HG03354 (cell line): Measurements from ENCODE around the gene NEAT1.
A peak's percentile ranks its signal among the peaks of the same experiment; 100 is the strongest.

ENCODE experiments used
- ATAC-seq: cut with Tn5 transposase; IDR thresholded peaks from one replicate; pipeline ENCODE4 v1.9.1; 2021; ENCODE audit warnings: mild to moderate bottlenecking; ENCODE audit not compliant: unreplicated experiment, poor library complexity, severe bottlenecking

The NEAT1 gene

DNA sequence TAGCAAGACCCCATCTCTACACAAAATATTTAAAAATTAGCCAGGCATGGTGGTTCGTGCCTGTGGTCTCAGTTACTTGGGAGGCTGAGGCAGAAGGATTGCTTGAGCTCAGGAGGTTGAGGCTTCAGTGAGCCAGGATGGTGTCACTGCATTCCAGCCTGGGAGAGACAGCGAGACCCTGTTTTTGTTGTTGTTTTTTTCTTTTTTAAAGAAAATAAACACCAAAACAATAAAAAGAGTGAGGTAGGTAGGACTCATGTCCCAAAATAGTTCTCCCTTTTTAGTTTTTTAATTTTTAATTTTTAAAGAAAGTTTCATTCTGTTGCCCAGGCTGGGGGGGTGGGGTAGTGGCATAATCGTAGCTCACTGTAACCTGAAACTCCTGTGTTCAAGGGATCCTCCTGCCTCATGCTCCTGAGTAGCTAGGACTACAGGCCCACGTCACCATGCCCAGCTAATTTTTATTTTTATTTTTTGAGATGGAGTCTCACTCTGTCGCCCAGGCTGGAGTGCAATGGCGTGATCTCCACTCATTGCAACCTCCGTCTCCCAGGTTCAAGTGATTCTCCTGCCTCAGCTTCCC lies 50.8 kb downstream of the NEAT1 start:
- no peak for ATAC-seq

DNA sequence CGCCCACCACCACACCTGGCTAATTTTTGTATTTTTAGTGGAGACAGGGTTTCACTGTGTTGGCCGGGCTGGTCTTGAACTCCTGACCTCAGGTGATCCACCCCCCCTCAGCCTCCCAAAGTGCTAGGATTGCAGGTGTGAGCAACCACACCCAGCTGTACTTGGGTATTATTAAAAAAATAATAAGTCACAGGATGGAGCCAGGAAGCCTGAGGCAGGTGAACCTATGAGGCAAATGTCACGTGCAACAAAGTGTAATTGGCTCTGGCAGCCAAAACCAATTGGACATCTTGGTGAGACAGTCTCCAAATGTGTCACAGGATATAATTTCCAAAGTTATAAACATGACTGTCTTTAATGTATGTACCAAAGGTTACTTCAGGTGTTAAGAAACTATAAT lies 52.3 kb downstream of the NEAT1 start:
- ATAC-seq, result no peak

DNA sequence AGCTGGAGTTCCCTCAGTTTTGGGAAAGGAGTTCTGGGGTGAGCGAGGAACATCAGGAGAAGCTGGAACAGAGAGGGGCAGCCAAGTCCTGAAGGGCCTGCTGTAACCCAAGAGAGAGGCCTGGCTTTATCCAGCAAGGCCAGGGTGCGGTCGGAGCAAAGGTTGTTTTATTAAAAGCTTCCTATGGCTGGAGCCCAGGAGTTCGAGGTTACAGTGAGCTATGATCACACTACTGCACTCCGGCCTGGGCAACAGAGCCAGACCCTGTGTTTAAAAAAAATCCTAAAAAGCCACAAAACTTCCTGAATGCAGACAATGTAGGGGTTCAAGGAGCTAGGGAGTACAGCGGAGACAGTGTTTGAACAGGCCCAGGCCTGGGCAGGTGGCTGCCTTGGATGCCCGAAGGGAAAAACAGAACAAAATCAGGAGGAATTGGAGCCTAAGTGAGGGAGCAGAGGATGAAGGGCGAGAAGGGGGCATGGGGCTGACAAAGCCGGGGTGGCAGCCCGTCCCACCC lies 54.1 kb downstream of the NEAT1 start:
- no peak for ATAC-seq

DNA sequence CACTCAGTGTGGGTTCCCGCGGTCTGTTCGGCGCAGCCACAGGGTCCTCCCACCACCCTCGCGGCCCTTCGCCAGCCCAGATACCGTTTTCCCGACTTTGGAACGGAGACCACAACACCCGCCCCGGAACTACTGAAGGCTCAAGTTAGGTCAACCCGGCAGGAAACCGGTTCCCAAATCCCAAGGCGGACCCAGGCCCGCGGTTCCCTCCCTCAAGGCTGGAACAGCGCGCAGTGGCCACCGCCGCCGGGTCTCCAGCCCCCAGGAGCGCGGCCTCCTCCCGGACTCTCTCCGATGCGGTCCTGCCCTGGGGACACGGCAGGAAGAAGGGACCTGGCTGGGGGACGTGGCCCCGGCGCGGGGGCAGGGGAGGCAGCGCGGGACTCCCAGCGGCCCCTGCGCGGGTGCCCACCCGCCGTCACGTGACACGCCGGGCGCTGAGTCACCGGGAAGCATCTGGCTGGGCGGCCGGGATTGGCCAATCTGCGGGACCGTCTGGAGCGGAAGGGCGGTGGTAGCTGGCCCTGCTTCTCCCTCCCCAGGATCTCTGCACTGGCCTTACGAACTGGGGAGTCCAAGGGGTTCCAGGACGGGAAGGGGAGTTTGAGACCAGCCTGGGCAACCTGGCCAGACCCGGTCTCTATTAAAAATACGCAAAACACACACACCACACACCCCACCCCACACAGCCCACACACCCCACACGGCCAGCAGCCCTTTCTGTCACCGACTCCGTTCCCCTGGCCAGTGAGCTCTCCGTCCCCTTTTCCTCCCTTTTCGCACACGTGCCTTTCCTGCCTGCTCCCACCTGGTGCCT lies 54.8 kb downstream of the NEAT1 start:
- ATAC-seq, result peak; percentile 79

DNA sequence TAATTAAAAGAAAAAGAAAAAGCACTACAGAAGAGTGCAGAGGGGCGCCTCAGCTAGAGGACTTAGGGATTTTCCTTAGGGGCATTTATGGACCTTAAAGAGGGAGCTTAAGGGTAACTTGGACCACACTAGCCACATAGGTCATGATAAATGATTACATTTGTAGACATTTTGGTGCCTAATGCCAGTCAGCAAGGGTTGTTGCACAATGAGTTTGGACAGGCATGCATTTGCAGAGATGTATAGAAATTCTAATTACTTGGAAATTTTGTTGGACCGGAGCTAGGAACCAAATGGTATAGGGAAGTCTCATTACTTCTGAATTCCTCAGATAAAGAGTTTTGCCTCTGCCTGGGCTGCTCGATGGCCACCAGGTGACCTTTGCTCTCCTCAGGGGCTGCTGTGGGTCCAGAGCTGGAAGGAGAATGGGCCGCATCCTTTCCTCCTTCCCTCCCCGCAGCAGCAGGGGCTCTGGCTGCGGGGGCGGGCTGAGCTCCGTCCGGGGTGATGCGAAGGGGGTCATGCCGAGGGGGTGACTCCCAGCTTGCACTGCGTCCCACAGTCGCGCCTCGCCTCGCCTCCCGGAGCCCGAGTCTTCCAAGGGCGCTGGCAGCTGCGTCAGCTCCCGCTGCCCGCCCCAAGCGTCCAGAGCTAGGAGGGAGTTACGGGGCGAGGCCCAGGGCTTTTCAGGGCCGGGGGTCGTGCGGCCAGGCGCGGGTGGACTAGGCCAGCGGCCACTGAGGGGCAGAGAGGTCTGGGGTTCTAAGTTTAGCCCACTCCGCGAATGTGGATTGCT lies 56.0 kb downstream of the NEAT1 start:
- ATAC-seq, result no peak

DNA sequence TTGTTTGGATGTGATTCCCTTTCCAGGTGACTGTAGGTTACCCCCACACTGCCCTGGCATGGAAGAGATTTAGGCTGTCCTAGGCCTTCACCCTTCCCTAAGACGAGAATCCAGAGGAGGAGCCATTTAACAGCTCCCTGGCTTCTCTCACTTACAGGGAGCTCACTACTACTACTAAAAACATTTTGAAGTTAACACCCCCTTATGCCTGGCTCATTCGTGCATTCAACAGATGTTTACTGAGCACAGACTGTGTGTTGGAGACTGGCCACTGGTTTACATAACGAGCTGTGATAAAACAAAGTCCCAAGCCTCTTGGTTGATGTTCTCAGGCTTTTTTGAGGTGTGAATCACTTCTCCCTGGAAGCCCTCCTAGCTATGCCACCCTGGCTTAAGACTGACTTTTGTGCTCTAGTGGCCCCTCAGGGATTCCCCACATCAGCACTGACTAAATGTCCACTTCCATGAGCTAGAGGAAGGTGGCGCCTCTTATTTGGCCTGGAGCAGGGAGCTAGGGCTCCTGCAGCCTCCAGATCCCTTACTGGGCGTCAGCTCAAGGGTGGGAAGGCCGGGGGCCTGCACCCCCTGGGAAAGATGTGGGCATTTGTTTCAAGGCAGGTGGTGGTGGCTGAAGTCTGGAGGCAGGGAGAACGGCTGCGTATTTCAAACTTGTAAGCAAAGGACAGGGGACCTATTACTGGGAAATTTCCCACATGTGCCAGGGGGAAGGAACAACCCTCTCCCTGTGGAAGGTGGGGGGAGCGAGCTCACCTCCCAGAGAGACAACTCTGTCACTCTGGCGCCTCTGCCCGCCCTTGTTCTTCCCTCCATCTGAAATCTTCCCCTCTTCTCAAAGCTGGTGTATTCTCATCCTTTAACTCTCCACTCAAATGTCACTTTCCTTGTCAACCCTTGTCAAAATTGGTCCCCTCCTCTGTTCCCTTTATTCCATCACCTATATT lies 56.9 kb downstream of the NEAT1 start:
- no peak for ATAC-seq

DNA sequence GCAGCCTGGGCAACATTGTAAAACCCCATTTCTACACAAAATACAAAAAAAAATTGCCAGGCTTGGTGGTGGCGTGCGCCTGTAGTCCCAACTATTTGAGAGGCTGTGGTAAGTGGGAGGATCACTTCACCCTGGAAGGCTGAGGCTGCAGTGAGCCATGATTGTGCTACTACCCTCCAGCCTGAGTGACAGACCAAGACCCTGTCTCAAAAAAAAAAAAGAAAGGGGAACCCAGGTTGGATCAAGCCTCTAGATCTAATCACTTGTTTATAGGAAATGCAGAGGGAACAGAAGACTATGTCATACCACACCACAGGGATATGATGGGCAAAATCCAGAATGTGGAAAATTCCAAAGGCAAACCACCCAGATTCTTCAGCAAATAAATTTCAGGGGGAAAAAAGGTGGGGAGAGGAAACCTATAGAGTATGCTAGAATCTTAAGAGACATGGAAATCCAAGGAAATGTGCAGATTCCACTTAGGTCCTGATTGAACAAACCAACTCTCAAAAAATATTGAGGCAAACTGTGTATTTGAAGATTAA lies 59.8 kb downstream of the NEAT1 start:
- no peak for ATAC-seq

DNA sequence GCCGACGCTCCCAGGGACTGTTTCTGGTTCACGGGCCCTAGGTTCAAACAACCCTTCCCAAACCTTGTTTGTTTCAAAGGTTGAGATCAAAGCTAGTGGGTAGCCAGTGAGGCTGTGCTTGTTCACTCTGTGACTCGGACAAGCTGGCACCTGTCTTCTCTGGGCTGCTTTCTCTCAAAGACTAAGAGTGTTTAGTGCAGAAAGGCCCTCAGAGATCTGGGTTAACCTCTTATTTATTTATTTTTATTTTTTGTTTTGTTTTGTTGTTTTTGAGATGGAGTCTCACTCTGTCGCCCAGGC lies 63.3 kb downstream of the NEAT1 start:
- no peak for ATAC-seq

DNA sequence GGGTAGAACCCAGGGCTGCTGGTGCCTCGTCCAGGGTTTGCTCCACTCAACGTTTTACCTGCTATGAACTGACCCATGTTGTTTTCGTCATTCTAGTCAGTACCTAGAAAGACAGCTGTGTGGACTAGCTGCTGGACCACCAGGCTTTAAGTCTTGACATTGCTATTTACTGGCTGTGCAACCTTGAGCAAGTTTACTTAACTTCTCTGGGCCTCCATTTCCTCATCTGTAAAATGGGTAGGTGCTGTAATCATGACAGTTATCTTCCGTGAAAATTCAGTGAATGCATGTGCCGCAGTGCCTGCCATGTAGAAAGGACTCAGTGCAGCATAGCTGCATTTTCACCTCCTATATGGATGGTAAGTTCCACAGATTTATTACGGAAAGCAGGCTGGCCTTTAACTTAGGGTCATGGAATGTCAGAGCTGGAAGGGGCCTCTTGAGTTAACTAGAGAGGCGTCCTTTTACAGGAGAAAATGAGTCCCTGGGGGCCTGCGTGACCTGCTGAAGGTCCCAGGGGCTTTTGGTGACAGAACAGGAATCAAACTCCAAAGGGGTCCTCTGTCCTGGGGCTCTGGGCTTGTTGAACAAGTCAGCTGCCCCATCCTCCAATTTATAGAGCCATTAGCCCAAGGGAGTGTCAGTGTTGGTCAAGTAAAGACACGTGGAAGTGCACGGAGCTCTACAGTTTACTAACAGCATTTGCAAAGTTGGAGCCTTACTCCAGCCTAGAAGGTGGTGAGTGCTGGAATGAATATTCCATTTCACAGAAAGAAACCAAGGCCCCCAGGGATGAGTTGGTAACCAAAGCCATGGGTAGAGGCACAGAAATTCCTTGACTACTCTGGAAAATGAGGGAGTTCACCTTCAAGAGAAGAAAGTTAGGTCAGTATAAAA lies 64.2 kb downstream of the NEAT1 start:
- no peak for ATAC-seq

DNA sequence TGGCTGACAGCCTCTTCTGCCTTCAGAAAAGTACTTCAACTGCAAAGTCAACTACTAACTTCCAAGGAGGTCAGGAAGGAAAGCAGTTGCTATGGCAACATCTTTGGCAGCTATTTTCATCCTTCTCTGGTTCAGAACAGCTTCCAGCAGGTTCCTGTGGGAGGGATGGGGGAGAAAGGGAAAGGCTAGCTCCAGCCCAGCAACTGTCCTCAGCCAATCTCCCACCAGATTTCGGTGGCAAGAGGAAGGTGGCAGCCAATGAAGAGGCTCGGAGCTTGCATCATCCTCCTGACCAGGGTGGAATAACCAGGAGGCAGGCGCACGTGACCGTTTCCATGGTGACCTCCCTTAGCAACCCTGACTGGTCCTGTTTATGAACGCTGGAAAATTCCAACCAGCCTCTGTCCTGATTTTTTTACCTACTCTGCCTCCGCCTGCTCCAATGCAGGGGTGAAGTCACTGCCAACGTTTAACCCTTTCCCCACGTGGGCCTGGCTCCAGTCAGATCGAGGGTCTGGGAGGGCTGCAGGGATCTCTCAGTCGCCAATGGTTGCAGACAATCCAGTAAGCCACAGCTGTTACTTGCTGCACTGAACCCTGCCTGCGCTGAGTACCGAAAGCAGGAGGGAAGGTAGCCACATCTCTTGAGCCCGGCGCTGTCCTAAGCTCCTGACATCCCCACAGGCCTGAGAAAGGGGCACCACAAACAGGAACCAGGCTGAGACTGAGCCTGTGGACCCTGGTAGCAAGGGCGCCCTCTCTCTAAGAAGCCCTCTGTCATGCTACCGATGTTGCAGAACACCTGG lies 65.1 kb downstream of the NEAT1 start:
- peak; percentile 70 for ATAC-seq

DNA sequence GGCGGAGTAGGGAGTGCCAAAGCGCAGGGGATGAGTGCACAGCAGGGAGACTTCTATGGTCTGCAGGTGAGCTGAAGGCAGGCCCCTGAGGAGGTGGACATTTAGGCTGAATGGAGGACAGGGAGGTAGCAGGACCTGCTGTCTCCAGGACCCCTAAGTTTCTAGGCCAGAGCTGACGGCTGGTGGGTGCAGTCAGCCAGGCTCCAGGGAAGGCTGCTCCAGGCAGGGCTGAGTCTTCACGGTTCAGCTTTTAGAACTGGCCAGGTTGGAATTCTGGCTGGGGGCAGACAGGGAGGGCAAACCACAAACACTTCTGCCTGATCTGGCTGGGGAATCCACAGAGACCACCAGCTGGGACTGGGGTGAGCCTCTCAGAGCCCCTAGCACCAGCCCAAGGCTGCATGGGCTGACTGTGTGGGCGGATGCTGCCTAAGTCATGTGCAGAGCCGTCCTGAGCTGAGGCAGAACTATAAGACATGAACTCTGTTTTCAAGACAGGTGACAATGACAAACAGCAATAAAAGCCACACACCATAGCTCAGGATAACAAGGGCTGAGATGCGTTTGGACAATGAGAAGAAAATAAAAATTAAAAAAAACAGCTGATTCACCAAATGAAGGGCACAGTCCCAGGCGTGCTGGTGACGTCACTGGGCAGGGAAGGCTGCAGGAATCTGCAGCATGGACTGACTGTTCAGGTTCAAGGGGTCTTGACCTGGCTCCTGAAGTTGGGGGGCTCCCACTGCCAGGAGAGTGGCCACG lies 65.9 kb downstream of the NEAT1 start:
- ATAC-seq, result no peak

DNA sequence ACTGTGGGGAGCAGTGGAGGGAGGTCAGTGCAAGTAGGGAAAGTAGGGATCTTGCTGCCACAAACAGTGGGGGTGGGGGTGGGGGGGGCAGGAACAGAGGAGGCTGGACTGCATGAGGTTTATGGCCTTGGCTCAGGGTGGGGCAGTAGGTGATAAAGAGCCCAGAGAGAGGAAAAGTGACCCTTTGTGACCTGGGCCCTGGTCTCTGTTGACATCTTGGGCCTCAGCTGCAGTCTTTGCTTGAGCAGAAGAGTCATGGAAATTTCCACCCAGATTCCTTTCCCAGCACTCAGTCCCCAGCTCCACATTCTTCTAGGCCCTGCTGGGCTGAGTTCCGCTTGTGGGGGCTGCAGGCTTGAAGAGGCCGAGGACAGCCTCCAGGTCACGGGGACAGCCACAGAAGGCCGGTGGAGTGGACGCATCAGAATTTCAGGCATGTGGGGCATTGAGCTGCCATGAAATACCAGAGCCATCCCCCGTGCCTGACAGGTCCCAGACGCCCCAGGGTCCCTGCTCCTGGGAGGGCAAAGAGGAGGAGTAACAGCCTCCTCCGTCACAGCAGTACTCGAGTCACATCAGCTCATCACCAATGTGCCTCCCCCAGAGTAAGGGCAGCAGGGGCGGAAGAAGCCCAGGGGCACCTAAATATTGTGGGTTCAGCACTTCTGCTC lies 66.6 kb downstream of the NEAT1 start:
- no peak for ATAC-seq

DNA sequence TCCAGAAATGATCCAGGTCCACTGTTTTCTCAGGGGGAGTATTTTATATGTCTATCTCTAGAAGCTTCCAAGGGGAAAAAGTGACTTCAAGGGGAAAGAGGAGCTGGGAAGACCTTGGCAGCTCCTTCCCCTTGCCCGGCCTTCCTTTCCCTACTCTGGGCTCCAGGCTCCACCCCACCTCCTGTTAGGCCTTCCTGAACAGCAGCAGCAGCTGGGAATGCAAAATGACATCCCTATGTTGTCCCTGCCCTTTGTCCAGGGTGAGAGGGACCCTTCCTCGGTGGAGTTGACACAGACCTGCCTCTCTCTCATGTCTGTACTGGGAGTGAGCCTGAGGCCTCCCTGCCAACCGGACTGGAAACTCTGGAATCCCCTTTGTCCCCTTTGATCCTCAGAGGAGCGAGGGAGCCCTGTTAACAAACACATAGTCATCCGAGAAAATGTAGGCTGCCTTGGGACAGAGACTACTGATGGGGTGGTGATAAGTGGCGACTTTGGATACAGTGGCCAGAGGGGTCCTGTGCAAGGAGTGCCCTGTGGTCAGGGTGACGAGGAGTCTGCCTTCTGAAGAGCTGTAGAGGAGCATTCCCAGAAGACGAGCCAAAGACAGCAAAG lies 67.2 kb downstream of the NEAT1 start:
- no peak for ATAC-seq

DNA sequence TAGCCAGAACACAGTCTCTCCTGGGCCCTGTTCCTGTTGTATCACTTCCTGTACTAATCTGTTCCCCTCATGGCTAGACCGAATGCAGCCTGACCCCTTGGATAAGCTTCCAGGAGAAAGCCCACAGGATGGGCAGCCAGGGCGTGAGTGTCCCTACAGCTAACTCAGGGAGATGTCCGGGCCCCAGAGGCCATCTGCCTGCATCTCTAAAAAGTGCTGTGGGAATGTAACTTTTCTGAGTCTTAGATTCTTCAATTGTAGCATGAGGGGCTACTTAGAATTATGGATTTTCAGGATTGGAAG lies 68.5 kb downstream of the NEAT1 start:
- no peak for ATAC-seq

DNA sequence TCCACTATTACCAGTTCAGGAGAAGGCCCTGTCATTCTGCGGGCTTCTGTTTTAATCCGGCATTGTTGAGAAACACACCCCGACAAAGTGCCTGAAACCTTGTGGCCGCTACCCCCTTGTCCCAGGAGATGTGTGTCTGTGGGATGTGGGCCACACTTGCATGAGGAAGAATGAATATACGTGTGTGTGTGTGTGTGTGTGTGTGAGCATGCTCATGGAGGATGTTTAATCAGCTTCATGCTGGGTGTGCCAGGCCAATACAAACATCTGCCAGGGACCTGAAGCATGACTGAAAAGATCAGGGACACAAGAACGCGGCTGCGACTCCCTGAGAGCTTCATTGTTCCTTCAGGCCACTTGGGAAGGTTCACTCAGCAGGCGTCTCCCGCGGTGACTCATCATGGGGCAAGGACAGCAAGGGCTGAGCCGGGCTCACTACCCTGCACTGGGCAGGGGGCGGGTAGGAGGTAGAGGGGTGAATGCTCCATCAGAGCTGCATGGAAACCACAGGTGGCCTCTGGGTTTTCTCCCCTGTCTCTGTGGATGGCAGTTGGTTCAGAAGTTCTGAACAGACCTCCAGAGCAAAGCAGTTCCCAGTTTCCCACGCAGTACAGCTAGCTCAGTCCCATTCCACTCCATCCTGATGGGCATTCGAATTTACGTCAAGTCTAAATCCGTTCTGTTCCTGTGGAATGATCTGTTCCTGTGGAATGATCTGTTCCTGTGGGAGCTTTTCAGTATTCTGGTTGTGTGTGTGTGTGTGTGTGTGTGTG lies 69.2 kb downstream of the NEAT1 start:
- ATAC-seq, result no peak

DNA sequence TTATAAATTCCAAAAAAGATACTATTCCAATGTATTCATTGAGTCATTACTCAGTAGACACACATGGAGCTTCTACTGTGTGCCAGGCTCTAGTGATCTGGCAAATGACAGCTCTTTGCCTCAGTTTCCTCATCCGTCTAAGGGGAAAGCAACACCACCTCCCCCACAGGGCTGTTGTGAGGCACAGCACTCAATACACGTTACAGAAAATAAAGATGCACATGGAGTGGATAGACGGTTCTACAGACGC lies 69.7 kb downstream of the NEAT1 start:
- ATAC-seq, result no peak
